A673 (cell line): Measurements from ENCODE around the gene ATAT1.

Source experiments
- EZH2 ChIP-seq: fragments of 200-600 bp; sonication (generic); IDR thresholded peaks from 2 replicates; pipeline ENCODE4 v1.6.1; 2017; ENCODE audit warnings: borderline replicate concordance, low read depth, mild to moderate bottlenecking, mixed read lengths, antibody characterized with exemption, low read length; ENCODE audit not compliant: poor library complexity, severe bottlenecking
- TF ChIP-seq, protein P1 (sequence below): fragments of 300-800, 200-600 bp; sonication (generic); conservative IDR thresholded peaks from 2 replicates; pipeline ENCODE4 v1.5.1; 2017; ENCODE audit warnings: low read depth, mild to moderate bottlenecking, antibody characterized with exemption, low read length, moderate library complexity, mixed read lengths

DNA sequence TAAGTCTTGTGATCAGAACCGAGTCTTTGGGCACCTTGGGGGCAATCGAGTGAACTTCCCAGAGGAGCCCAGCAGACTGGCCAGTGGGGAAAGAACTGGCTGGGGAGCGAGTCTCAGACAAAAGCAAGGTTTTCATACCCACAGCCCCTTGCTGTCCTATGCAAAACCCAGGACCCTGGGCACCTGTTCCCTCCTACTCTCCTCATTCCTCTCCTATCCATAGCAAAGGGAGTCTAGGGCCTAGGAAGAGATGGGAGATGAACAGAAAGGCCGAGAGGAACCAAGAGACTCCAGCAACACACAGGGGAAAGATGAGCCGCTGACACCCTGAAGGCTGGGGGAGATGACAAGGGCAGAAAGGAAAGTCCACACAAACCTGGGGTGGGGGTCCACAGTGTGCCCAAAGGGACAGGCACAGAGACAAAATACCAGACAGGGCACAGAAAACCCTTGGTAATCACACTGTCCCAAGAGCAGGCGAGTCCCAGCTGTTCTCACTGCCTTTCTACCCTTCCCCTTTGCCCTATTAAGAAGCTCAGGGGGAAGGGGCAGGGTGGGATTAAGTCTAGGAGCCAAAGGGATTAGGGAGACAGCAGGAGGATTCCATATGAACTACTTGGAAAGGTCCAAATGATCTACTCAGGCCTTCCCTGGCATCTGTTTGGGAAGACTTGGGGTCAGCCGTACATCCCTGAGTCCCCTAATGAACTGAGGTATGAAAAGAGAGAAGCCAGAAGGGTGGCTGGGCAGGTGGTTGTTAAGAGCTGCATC lies 53.3 kb downstream of the ATAT1 start:
- TF ChIP-seq, protein P1, sequence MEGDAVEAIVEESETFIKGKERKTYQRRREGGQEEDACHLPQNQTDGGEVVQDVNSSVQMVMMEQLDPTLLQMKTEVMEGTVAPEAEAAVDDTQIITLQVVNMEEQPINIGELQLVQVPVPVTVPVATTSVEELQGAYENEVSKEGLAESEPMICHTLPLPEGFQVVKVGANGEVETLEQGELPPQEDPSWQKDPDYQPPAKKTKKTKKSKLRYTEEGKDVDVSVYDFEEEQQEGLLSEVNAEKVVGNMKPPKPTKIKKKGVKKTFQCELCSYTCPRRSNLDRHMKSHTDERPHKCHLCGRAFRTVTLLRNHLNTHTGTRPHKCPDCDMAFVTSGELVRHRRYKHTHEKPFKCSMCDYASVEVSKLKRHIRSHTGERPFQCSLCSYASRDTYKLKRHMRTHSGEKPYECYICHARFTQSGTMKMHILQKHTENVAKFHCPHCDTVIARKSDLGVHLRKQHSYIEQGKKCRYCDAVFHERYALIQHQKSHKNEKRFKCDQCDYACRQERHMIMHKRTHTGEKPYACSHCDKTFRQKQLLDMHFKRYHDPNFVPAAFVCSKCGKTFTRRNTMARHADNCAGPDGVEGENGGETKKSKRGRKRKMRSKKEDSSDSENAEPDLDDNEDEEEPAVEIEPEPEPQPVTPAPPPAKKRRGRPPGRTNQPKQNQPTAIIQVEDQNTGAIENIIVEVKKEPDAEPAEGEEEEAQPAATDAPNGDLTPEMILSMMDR: no peak
- no peak for TF ChIP-seq EZH2
